T-helper 1 cell treated with Interleukin-12 subunit alpha and Interleukin-12 subunit beta and Interleukin-4 antibody, amounts not matched to agents 30 ng/mL and 1 ng/mL, for 36 hours (primary cell): ENCODE data around the gene SDF2. TPM values are rescaled to one million over a fixed set of nuclear protein-coding genes. Genes with fewer than 3 reads are reported as not detected.
"Not testable (repeated sequence)": the region's sequence is repeated elsewhere in the genome, so short reads cannot be mapped to it uniquely, and the experiment has no call there.

Source experiments
- intact Hi-C: fragments of 100-400 bp; cut with micrococcal nuclease; formaldehyde crosslinking; loops from one replicate; pipeline ENCODE4 v1.15.1; 2024
- total RNA-seq: library from RNA; stranded (reverse); gene quantifications from 2 replicates; pipeline ENCODE4 v1.2.3, GENCODE V29; 2022

SDF2 gene
- total RNA-seq, 1 donor from 2014 or later, result 49.9 TPM

DNA sequence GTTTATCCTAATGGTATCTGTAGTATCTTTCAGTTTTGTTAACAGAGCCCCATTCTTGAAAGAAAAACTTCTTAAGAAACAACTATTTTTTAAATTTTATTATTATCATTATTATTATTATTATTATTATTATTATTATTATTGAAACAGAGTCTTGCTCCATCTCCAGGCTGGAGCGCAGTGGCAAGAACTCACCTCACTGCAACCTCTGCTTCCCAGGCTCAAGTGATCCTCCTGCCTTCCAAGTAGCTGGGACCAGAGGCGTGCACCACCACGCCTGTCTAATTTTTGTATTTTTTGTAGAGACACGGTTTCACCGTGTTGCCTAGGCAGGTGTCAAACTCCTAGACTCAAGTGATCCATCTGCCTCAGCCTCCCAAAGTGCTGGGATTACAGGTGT, 23.7 kb upstream of the SDF2 start:
- intact Hi-C loops, result no loop called here

DNA sequence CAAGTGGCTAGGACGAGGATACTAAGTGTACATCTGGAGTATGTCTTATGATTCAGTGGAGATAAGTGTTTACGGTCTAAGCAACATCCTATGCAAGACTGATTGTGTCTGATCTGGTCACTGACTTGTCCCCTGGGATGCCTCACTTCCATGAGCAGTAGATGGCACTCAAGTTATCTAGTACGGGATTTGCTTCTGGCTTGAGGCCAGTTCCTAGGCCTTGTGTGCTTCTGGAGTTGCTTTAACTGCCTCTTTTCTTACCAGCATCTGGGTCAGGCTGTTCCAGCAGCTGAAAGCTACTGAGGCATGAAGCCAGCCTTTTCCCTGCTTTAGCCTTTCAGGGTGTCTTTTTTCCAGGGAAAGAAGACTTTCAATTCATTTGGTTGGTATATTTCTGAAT, 23.3 kb upstream of the SDF2 start:
- intact Hi-C loops, result no loop called here

DNA sequence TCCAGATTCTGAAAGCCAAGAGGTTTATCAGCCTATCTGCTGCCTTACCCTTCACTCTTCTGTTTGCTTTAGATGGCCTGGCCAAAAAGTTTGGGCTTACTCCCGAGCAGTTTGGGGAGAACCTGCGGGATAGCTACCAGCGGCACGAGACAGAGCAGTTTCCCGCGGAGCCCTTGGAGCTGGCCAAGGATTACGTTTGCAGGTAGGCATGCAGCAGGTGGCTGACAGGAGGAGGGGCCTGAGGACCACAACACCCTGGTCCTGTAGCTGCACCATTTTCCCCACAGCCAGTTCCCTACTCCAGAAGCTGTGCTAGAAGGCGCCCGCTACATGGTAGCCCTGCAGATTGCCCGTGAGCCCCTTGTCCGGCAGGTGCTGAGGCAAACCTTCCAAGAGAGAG, 20.9 kb upstream of the SDF2 start:
- intact Hi-C loops, result no loop called here

DNA sequence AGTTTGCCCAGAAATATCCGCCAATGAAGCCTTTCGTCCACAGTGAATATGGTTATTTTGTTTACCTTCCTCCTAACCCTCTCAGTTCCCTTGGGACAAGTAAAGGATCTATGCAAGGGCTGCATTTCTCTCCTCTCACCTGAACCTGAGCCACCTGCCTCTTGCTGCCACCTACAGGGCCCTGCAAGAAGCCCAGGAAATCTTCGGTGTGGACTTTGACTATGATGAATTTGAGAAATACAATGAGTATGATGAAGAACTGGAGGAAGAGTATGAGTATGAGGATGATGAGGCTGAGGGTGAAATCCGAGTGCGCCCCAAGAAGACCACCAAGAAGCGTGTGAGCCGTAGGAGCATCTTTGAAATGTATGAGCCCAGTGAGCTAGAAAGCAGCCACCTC, 14.3 kb upstream of the SDF2 start:
- intact Hi-C loops, result loop anchor here (1.0 kb wide), 1 partner anchor 30 kb away; no protein-coding TSS in a partner anchor

DNA sequence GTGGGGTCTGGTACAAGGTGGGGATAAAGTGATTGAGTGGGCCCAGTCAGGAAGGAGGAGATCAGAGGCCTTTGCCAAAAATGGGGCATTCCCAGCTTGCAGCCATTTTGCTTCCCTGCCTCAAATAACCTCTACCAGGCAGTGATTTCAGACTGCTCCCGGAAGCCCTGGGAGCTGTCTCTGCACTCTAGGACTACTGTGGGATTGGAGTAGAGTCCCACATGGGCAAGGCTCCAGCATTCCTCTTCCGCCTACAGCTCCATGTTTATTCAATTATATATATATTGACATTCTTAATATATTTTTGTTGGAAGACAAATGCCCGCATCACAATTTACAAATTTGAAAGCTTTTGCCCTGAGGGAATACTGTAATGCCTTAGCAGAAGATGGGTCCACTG, 13.8 kb upstream of the SDF2 start:
- intact Hi-C loops, result no loop called here

DNA sequence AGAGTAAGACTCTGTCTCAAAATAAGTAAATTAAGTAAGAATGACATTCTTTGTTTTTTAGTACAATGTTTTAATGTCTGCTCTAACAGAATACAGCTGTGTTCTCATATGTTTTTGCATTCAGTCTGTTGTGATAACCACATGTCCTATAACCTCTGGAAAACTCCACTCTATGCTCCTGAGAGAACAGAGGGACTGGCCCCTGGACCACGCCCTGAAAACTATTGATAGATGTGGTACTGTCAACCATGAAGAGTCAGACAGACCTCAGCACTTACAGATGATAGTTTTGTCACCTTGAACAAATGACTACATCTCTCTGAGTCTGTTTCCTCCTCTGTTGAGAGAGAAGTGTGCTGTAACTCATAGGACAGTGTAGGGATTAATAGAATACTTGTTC, 8.2 kb upstream of the SDF2 start:
- intact Hi-C loops, result loop anchor here (10.0 kb wide), 1 partner anchor 175 kb away; the partner anchor contains the start of gene FAM222B

DNA sequence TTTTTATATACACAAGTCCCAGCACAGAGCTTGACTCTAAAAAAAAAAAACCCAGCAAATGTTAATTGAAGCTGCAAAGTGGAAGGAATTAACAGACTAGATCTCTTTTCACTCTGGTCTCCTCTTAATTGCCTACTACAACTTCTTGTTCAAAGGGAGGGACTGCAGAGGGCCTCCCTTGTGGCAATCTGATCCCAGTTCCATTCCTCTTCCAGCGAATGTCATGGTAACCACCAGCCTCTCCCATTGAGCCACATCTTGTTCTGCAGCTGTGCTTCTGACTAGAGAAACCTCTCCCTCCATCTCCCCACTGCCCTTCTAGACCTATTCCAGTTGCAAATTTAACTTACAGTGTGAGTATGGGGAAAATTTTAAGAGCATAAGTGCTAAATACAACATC, 6.2 kb upstream of the SDF2 start:
- intact Hi-C loops, result loop anchor here (10.0 kb wide), 1 partner anchor 177 kb away; the partner anchor contains the start of gene FAM222B

DNA sequence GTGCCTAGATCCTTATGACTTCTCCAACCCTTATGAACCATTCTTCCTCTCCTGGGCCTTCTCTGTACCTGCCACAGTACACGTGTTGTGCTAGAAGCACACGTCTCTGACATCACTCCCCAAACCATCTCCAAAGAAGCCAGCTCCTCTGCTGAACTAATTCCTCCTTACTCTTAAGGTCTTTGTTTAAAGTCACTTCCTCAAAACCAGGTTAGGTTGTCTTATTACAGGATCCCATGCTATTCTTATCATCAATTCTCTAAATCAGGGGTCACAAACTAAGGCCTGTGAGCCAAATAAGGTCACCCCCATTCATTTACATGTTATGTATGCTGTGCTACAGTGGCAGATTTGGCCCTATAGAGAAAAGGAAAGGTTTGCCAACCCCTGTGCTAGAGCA, 4.3 kb upstream of the SDF2 start:
- intact Hi-C loops, result loop anchor here (10.0 kb wide), 1 partner anchor 179 kb away; the partner anchor contains the start of gene FAM222B

DNA sequence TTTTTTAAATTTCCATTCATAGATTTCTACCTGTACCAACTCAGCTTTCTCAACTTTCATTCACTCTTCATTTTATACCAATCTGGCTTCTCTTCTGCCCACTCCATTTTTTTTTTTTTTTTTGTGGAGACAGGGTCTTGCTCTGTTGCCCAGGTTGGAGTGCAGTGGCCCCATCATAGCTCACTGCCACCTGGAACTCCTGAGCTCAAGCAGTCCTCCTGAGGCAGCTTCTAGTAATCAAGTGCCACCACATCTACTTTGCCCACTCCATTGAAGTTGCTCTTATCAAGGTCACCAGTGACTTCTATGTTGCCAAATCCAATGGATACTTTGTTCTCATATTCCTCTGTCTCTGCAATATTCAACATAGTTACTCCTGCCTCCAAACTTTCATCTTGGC, 2.0 kb upstream of the SDF2 start:
- intact Hi-C loops, result loop anchor here (2.0 to 10.0 kb wide), 5 partner anchors 87 to 1011 kb away; partner anchors contain the start of genes ALDOC and FAM222B

DNA sequence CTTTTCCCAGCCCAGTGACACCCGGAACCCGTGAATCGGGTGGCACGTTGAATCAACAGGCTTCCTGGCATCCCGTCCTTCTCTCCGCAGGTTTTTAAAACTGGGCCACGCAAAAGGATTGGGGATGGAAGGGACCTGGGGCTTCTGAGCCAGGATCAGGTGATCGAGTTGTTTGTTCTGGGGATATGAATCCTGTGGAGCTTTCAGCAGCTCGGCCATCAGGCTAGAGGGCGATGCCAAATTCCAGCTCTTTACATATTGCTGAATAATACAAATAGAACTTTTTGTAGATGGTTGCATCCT, 772 bp upstream of the SDF2 start:
- intact Hi-C loops, result loop anchor here (1.0 to 10.0 kb wide), 9 partner anchors 49 to 1010 kb away; partner anchors contain the start of genes ALDOC, FAM222B, PROCA1 and RPL23A

DNA sequence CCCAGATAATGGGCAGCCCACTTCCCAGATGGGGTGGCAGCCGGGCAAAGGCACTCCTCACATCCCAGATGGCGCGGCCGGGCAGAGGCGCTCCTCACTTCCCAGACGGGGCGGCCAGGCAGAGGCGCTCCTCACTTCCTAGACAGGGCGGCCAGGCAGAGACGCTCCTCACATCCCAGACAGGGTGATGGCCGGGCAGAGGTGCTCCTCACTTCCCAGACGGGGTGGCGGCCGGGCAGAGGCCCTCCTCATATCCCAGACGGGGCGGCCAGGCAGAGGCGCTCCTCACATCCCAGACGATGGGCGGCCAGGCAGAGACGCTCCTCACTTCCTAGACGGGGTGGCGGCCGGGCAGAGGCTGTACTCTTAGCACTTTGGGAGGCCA, 2.2 kb downstream of the SDF2 start:
- intact Hi-C loops, result not testable (repeated sequence)

DNA sequence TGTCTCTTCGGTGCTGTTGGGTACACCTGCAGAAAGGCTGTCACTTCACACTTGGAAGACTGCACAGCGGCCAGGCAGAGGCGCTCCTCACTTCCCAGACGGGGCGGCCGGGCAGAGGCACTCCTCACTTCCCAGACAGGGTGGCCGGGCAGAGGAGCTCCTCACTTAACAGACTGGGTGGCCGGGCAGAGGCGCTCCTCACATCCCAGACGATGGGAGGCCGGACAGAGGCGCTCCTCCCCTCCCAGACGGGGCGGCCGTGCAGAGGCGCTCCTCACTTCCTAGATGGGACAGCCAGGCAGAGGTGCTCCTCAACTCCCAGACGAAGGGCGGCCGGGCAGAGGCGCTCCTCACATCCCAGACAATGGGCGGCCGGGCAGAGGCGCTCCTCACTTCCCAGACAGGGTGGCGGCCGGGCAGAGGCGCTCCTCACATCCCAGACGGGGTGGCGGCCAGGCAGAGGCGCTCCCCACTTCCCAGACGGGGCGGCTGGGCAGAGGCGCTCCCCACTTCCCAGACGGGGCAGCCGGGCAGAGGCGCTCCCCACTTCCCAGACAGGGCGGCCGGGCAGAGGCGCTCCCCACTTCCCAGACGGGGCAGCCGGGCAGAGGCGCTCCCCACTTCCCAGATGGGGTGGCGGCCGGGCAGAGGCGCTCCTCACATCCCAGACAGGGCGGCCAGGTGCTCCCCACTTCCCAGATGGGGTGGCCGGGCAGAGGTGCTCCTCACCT, 2.8 kb downstream of the SDF2 start:
- intact Hi-C loops, result not testable (repeated sequence)

DNA sequence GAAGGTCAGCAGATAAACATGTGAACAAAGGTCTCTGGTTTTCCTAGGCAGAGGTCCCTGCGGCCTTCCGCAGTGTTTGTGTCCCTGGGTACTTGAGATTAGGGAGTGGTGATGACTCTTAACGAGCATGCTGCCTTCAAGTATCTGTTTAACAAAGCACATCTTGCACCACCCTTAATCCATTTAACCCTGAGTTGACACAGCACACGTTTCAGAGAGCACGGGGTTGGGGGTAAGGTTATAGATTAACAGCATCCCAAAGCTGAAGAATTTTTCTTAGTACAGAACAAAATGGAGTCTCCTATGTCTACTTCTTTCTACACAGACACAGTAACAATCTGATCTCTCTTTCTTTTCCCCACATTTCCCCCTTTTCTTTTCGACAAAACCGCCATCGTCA, 3.4 kb downstream of the SDF2 start:
- intact Hi-C loops, result not testable (repeated sequence)

DNA sequence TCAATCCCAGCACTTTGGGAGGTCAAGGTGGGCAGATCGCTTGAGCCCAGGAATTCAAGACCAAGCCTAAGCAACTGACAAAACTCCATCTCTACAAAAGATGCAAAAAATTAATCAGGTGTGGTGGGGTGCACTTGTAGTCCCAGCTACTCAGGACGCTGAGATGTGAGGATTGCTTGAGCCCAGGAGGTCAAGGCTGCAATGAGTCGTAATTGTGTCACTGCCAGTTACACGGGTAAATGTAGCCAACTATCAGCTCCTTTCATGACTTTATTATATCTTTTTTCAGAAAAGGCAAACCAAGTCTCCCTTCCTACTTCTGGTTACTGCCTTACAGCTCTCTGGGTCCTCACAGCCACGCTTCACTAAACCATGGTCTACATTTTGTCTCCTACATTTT, 4.0 kb downstream of the SDF2 start:
- intact Hi-C loops, result no loop called here

DNA sequence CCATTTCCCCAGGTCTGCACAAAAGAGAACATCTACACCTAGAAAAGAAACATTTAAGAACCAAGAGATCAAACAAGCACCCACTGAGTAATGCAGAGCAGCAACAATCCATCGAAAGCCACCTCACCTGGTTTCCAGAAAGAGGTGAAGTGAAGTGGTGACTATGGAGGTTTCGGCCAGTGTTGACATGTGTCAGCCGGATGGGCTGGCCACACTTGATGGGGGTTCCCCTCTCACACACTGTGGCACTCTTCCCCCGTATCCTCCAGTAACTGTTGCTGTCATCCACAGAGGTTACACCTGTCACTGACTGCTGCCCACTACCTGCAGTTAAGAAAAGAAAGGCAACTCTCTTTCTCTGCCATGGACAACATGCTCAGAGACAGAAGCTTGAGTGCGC, 6.5 kb downstream of the SDF2 start:
- intact Hi-C loops, result no loop called here

DNA sequence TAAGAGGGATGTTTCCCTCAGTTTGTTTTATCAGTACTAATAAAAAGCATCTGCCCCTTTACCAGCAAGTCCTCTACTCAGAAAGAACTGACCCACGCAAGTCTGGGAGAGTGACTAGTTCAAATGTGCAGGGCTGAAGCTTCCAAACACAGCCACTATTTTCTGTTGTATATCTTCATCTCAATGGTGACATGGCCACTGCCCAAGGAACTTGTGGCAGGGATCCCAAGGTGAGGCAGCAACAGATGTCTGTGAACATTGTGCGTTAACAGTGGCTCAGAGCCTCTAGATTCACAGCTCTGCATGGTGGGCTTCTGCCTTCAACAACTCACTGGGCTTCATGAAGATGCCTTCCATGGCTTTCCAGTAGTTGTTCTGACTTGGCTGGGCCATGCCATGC, 13.0 kb downstream of the SDF2 start:
- intact Hi-C loops, result loop anchor here (5.0 kb wide), 2 partner anchors 276 to 469 kb away; partner anchors contain the start of genes SARM1 and VTN

DNA sequence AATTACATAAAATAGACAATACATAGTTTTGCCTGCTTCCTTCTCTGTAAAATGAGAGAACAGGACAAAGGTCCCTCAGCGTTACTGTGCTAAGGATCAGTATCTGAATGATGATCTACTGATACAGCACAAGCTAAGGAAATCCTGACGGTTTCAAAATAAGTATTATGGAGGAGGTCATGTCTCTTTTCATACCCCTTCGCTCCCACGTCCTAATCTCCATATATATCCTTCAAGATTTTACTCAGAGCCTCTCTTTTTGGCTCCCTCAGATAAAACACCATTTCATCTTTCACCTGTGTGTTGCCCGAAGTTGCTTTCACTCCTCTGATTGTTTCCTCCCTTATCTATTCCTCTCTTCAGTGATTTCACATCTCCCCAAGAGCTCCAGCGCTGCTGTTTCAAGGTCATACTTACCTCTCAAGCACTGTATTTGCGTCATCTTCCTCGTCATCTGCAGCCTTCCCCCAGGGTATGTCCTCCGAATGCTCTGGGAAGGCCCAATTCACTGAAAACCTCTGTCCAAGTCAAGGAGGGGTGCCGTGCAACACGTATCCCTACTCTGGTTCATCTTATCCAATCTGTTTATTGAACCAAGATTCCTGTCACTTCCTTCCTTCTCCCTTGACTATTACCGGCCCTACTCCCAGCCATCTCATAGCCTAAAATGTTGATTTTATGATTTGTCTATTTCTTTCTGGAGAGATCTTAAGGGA, 15.5 kb downstream of the SDF2 start:
- intact Hi-C loops, result loop anchor here (1.0 to 5.0 kb wide), 4 partner anchors 30 to 471 kb away; partner anchors contain the start of genes SARM1, UNC119 and VTN

DNA sequence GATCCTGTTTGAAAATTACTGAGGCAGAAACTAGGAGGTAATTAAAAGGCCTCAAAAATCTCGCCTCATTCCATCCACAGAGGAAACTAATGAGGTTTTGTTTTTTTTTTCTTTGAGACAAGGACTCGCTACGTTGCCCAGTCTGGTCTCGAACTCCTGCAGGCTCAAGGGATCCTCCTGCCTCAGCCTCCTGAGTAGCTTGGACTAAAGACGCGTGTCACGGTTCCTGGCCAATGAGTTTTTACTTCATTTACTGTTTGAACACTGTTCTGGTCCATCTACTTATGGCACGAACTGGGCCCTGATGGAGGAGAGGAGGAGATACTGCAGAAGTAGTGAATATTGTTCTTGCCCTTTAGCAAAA, 16.1 kb downstream of the SDF2 start:
- intact Hi-C loops, result loop anchor here (1.0 to 5.0 kb wide), 11 partner anchors 16 to 472 kb away; partner anchors contain the start of genes ALDOC, DHRS13, IFT20 and PROCA1

DNA sequence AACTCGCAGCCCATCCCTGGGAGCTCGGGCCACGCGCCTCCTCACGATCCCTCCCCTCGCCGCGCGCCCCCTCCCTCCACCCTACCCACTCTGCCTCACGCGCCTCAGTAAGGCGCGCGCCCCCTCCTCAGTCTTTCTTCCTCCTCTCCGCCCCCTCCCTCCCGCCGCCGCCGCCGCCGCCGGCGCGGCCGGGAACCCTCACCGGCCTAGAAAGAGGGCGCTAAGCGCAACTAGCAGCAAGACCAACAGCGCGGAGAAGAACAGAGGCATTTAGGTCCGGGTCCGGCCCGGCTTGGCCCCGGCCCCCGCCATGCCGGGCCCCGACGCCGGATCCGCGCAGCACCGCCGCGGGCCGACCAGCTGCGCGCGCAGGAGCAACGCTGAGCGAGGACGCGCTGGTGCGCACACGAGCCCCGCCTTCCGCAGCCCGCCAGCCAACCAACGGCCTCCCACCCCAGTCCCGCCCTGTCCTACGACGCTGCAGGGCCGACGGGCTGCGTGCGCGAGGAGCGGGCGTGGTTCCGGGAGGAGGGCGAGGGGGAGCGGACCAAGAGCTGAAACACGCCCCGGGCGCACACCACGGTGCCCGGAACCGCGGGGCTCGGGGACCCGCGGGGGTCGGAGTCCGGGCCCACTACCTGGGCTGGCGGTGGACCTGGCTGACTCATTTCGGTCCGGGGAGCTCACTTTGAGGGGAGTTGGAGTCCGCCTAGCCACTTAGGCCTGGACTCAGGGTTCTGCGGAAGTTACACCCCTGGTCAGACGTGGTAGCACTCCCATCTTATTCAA, 16.7 kb downstream of the SDF2 start, which contains the start of gene BLTP2:
BLTP2 (minus strand) TSS at position 372 of the 789 bp plus-strand sequence; CDS start at position 270, 102 bp downstream.
- intact Hi-C loops, result loop anchor here (1.0 to 5.0 kb wide), 12 partner anchors 16 to 472 kb away; partner anchors contain the start of genes ALDOC, DHRS13, IFT20 and PROCA1

DNA sequence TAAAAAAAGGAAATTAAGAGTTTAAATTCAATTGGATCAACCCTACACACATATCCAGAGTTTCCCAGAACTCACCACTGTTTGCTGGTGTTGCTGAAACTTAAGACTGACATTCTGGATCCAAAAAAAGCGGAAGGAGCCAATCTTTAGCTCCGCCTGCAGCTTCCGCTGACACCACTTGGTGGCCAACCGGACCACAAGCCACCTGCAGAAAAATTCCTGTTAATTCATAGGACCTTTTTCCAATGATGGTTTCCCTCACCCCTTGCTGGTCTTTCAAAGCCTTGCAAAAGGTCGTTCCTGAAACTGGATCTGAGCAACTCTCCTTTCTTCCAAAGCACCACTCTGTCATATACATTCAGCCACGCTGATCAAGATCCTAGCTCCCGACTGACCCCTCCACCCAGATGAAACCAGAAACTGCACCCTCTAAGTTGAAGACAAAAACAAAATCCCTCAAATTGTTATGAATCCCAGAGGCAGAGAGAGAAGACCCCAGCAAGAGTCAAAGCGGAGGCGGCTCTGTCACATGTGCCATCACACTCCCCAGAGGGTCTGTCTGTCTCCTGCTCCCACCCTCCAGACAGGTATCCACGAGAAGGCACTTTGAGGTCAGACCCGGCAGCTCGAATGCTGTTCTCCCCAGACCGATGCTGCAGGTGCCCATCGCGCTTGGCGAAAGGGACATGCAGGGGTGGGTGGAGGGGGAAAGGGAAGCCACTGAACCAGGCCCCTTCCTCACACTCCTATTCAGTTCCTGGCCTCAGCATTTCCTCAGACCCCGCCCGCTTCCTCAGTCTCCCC, 17.5 kb downstream of the SDF2 start:
- intact Hi-C loops, result loop anchor here (1.0 to 2.0 kb wide), 4 partner anchors 67 to 259 kb away; partner anchors contain the start of genes ALDOC and DHRS13
